ENCODE results near the gene ASAP2. TPM values are rescaled to one million over a fixed set of nuclear protein-coding genes. Genes with fewer than 3 reads are reported as not detected.

Gene ASAP2
- polyA plus RNA-seq, 1 donor (not counting 4 experiments of a cell fraction or from before 2014, with no cell fraction given), result 54.2 TPM

DNA sequence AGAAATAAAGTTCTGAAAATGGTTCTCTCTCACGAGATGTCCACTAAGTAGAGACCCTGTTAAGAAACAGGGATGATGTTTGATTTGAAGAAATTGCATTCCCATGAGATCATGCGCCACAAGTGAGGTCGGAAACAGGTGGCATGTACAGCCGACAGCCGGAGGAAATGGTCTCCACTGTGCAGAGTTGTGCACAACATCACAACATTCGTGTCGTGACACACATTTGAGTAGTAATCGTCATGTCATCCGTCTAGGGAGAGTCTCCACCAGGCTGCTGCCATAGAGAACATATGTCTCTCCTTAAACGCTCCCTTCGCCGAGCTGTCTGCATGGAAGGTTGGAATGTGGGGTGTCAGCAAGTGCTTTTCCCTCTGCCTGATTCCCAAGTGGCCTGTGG lies 84.7 kb downstream of the ASAP2 start:
- FAIRE-seq (no peak), DNase-seq (ENCODE audit: low read depth, low spot score) (no peak)
- TF ChIP-seq EZH2 (IDR thresholded peaks at IDR 0.05; ENCODE audit: low read length), result no peak
- TF ChIP-seq, protein P1, sequence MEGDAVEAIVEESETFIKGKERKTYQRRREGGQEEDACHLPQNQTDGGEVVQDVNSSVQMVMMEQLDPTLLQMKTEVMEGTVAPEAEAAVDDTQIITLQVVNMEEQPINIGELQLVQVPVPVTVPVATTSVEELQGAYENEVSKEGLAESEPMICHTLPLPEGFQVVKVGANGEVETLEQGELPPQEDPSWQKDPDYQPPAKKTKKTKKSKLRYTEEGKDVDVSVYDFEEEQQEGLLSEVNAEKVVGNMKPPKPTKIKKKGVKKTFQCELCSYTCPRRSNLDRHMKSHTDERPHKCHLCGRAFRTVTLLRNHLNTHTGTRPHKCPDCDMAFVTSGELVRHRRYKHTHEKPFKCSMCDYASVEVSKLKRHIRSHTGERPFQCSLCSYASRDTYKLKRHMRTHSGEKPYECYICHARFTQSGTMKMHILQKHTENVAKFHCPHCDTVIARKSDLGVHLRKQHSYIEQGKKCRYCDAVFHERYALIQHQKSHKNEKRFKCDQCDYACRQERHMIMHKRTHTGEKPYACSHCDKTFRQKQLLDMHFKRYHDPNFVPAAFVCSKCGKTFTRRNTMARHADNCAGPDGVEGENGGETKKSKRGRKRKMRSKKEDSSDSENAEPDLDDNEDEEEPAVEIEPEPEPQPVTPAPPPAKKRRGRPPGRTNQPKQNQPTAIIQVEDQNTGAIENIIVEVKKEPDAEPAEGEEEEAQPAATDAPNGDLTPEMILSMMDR (optimal IDR thresholded peaks at IDR 0.05 in 1 of 3, IDR thresholded peaks at IDR 0.05 in 1 of 3, conservative IDR thresholded peaks at IDR 0.05 in 1 of 3; ENCODE audit: extremely low read depth in 1 of 3, insufficient read depth in 2 of 3, low read length in 3 of 3), result no peak
- dilution Hi-C loops (cut with MboI; ENCODE audit: extremely low pct_ligation_motif_present, low sequenced_read_pairs), result no loop called here
- no peak overlapping the region for H3K4me3 ChIP-seq (ENCODE audit: control insufficient read depth in 2 of 3, extremely low read depth in 1 of 3, insufficient read depth in 2 of 3, low read depth in 1 of 3, low read length in 3 of 3)
- no peaks in the 10 kb centered on the region for H3K9me3 ChIP-seq (ENCODE audit: control insufficient read depth, low read depth, low read length)
- no peak overlapping the region for H3K4me2 ChIP-seq (ENCODE audit: control insufficient read depth, extremely low read depth, insufficient read depth, low read depth, low read length)
- H3K9me1 ChIP-seq (ENCODE audit: control insufficient read depth, extremely low read depth, insufficient read depth, low read length), result no peaks in the 10 kb centered on the region
- H4K20me1 ChIP-seq (ENCODE audit: control insufficient read depth, extremely low read depth, insufficient read depth, low read length), result no peaks in the 10 kb centered on the region
- H2AFZ ChIP-seq (ENCODE audit: control insufficient read depth, low read length), result no peak overlapping the region
- no peak overlapping the region for H3K9ac ChIP-seq (ENCODE audit: control insufficient read depth, extremely low read depth, insufficient read depth, low read length)
- peaks cover 37% of the 10 kb centered on the region for H3K4me1 ChIP-seq (ENCODE audit: control insufficient read depth, extremely low read depth, insufficient read depth, low read length)
- peaks cover 6 to 41% of the 10 kb centered on the region in 2 experiments for H3K36me3 ChIP-seq (ENCODE audit: control insufficient read depth in 2 of 2, extremely low read depth in 1 of 2, insufficient read depth in 2 of 2, low read length in 2 of 2)
- no peak overlapping the region for H3K27ac ChIP-seq (ENCODE audit: control insufficient read depth, insufficient read depth, low read length)
- no peaks in the 10 kb centered on the region for H3K27me3 ChIP-seq (ENCODE audit: control insufficient read depth, extremely low read depth, insufficient read depth, low read length)
- peaks cover 79% of the 10 kb centered on the region for H3K79me2 ChIP-seq (ENCODE audit: control insufficient read depth, insufficient read depth, low read length)

DNA sequence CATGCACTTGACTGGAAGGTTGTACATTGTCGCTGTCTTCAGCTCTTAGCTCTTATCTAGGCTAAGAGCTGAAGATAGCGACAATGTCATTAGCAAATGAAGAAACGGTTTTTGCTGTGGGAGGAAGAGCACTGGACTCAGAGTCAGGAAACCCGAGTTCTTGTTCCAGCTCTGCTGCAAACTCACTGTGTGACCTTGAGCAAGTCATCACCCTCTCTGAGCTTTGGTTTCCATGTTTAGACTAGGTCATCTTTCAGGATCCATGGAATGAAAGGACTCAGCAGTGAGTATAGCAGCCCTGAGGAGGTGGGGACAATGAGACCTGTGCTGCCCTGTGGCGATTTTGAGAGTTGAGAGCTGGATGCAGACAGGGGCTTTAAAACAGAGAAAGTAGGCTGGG lies 85.3 kb downstream of the ASAP2 start:
- TF ChIP-seq, protein P1 (optimal IDR thresholded peaks at IDR 0.05 in 1 of 3, IDR thresholded peaks at IDR 0.05 in 1 of 3, conservative IDR thresholded peaks at IDR 0.05 in 1 of 3; ENCODE audit: extremely low read depth in 1 of 3, insufficient read depth in 2 of 3, low read length in 3 of 3), result no peak
- TF ChIP-seq EZH2 (IDR thresholded peaks at IDR 0.05; ENCODE audit: low read length), result no peak
- Histone ChIP-seq H3K9me1 (ENCODE audit: control insufficient read depth, extremely low read depth, insufficient read depth, low read length) (no peaks in the 10 kb centered on the region), H3K79me2 (ENCODE audit: control insufficient read depth, insufficient read depth, low read length) (peaks cover 84% of the 10 kb centered on the region), H2AFZ (ENCODE audit: control insufficient read depth, low read length) (no peak overlapping the region), H3K36me3 (ENCODE audit: control insufficient read depth in 2 of 2, extremely low read depth in 1 of 2, insufficient read depth in 2 of 2, low read length in 2 of 2) (peaks cover 7 to 41% of the 10 kb centered on the region in 2 experiments), H3K9ac (ENCODE audit: control insufficient read depth, extremely low read depth, insufficient read depth, low read length) (no peak overlapping the region), H4K20me1 (ENCODE audit: control insufficient read depth, extremely low read depth, insufficient read depth, low read length) (no peaks in the 10 kb centered on the region), H3K4me1 (ENCODE audit: control insufficient read depth, extremely low read depth, insufficient read depth, low read length) (peaks cover 31% of the 10 kb centered on the region), H3K4me2 (ENCODE audit: control insufficient read depth, extremely low read depth, insufficient read depth, low read depth, low read length) (no peak overlapping the region), H3K9me3 (ENCODE audit: control insufficient read depth, low read depth, low read length) (no peaks in the 10 kb centered on the region), H3K27me3 (ENCODE audit: control insufficient read depth, extremely low read depth, insufficient read depth, low read length) (no peaks in the 10 kb centered on the region), H3K4me3 (ENCODE audit: control insufficient read depth in 2 of 3, extremely low read depth in 1 of 3, insufficient read depth in 2 of 3, low read depth in 1 of 3, low read length in 3 of 3) (no peak overlapping the region), H3K27ac (ENCODE audit: control insufficient read depth, insufficient read depth, low read length) (no peak overlapping the region)
- dilution Hi-C loops (cut with MboI; ENCODE audit: extremely low pct_ligation_motif_present, low sequenced_read_pairs), result no loop called here
- DNase-seq (ENCODE audit: low read depth, low spot score) (no peak), FAIRE-seq (no peak)
